A549 (cell line): ENCODE data around the gene NOSTRIN. TPM values are rescaled to one million over a fixed set of nuclear protein-coding genes. Genes with fewer than 3 reads are reported as not detected.

Source experiments
- ATAC-seq, 2 experiments: fragments of 200-7000 bp in 1 of 2; fragments of >200 bp in 1 of 2; cut with Nextera tagmentation in 1 of 2; cut with Tn5 transposase in 1 of 2; 3 replicates each; pipeline versions ENCODE4 v1.8.0 to v1.9.1; 2018 to 2020; ENCODE audit warnings: mild to moderate bottlenecking in 1 of 2, moderate library complexity in 1 of 2
- CTCF ChIA-PET: fragments of 300-600 bp; sonication (Branson Sonifier 250); formaldehyde crosslinking; extraction: SDS; loops from one replicate; lab custom pipeline; 2021; ENCODE audit warnings: antibody characterized with exemption, inconsistent platforms; lab: Yijun Ruan, JAX
- POLR2A ChIA-PET: fragments of 350-600 bp; formaldehyde crosslinking; extraction: SDS; loops from one replicate; lab custom pipeline; 2021; ENCODE audit warnings: antibody characterized with exemption, inconsistent platforms; lab: Yijun Ruan, JAX
- DNase-seq, 2 experiments: peaks; one replicate each; pipeline versions ENCODE4 v3.0.0 to v3.0.0-alpha.2; 2011 to 2016; ENCODE audit warnings: low read depth in 1 of 2, low spot score in 1 of 2
- FAIRE-seq: peaks from 2 replicates; lab custom pipeline; 2011; peaks lifted over from hg19 to GRCh38; lab: Jason Lieb, UNC
- H3K27ac ChIP-seq, 2 experiments: fragments of >200 bp; sonication (Bioruptor Twin); formaldehyde crosslinking; 3 replicates each; pipeline ENCODE4 v1.5.1; 2016 to 2017
- H3K4me1 ChIP-seq: fragments of >200 bp; sonication (Bioruptor Twin); formaldehyde crosslinking; 3 replicates; pipeline ENCODE4 v1.6.1; 2016
- H3K4me2 ChIP-seq: fragments of >200 bp; sonication (Bioruptor Twin); formaldehyde crosslinking; 3 replicates; pipeline ENCODE4 v1.6.1; 2016
- H3K4me3 ChIP-seq: fragments of >200 bp; sonication (Bioruptor Twin); formaldehyde crosslinking; 3 replicates; pipeline ENCODE4 v1.5.1; 2016
- H3K9me3 ChIP-seq: fragments of >200 bp; sonication (Bioruptor Twin); formaldehyde crosslinking; 3 replicates; pipeline ENCODE4 v1.6.1; 2016
- ATOH8 ChIP-seq: fragments of 250-450 bp; sonication (Bioruptor Pico); IDR thresholded peaks from 2 replicates; pipeline ENCODE4 v1.5.0; 2020; ENCODE audit warnings: low read depth, mild to moderate bottlenecking, moderate library complexity
- BHLHE40 ChIP-seq: IDR thresholded peaks from 2 replicates; pipeline ENCODE4 v1.6.1; 2012; ENCODE audit warnings: low read depth, low read length, inconsistent platforms
- CBX8 ChIP-seq: fragments of 200-600 bp; sonication (generic); IDR thresholded peaks from 2 replicates; pipeline ENCODE4 v1.6.1; 2016
- CEBPB ChIP-seq, 2 experiments: fragments of >200 bp in 1 of 2; sonication (Bioruptor Twin) in 1 of 2; formaldehyde crosslinking in 1 of 2; IDR thresholded peaks; 2 replicates each; pipeline ENCODE4 v1.6.1; 2012 to 2016
- EHF ChIP-seq: fragments of 250-450 bp; sonication (Bioruptor Pico); IDR thresholded peaks from 2 replicates; pipeline ENCODE4 v1.5.0; 2020; ENCODE audit warnings: mild to moderate bottlenecking
- ESRRA ChIP-seq: fragments of 150-350 bp; IDR thresholded peaks from 2 replicates; pipeline ENCODE4 v1.6.1; 2014; ENCODE audit warnings: mild to moderate bottlenecking, low read length, borderline replicate concordance
- FOSL2 ChIP-seq, 2 experiments: fragments of 450-650 bp in 1 of 2; fragments of >200 bp in 1 of 2; sonication (Bioruptor Twin) in 1 of 2; formaldehyde crosslinking; IDR thresholded peaks; 2 replicates each; pipeline versions ENCODE4 v1.5.0 to v1.6.1; 2016 to 2020; ENCODE audit warnings: mild to moderate bottlenecking in 1 of 2, moderate library complexity in 1 of 2
- GATA3 ChIP-seq: IDR thresholded peaks from 2 replicates; pipeline ENCODE4 v1.6.1; 2012; ENCODE audit warnings: borderline replicate concordance
- HES2 ChIP-seq: fragments of >200 bp; sonication (Bioruptor Twin); formaldehyde crosslinking; IDR thresholded peaks from 2 replicates; pipeline ENCODE4 v1.6.1; 2016
- HEYL ChIP-seq: fragments of 250-450 bp; sonication (Bioruptor Pico); IDR thresholded peaks from 2 replicates; pipeline ENCODE4 v1.8.0; 2021; ENCODE audit warnings: mild to moderate bottlenecking, moderate library complexity
- HOXA7 ChIP-seq: fragments of 250-450 bp; sonication (Bioruptor Pico); IDR thresholded peaks from 2 replicates; pipeline ENCODE4 v1.5.0; 2020; ENCODE audit warnings: mild to moderate bottlenecking, moderate library complexity
- HOXB13 ChIP-seq: fragments of 250-450 bp; sonication (Bioruptor Pico); IDR thresholded peaks from 2 replicates; pipeline ENCODE4 v1.5.0; 2020; ENCODE audit warnings: low read depth, mild to moderate bottlenecking, moderate library complexity
- JUN ChIP-seq, 2 experiments: fragments of >200 bp; sonication (Bioruptor Twin); formaldehyde crosslinking; IDR thresholded peaks; 2 replicates in 1 of 2; 3 replicates in 1 of 2; pipeline ENCODE4 v1.6.1; 2016 to 2017
- JUNB ChIP-seq: fragments of >200 bp; sonication (Bioruptor Twin); formaldehyde crosslinking; IDR thresholded peaks from 2 replicates; pipeline ENCODE4 v1.6.1; 2016
- KDM1A ChIP-seq: fragments of 200-600 bp; sonication (generic); IDR thresholded peaks from 2 replicates; pipeline ENCODE4 v1.6.1; 2016; ENCODE audit warnings: low read depth, mild to moderate bottlenecking
- KDM5A ChIP-seq: fragments of 200-600 bp; sonication (generic); IDR thresholded peaks from 2 replicates; pipeline ENCODE4 v1.6.1; 2016; ENCODE audit warnings: antibody characterized with exemption, mild to moderate bottlenecking
- MAZ ChIP-seq: fragments of 150-350 bp; IDR thresholded peaks from 2 replicates; pipeline ENCODE4 v1.6.1; 2014; ENCODE audit warnings: antibody characterized with exemption, low read depth, low read length, borderline replicate concordance
- NFE2L2 ChIP-seq: fragments of 150-350 bp; conservative IDR thresholded peaks from 2 replicates; pipeline ENCODE4 v1.6.1; 2014; ENCODE audit warnings: low read length
- NPAS2 ChIP-seq: fragments of 250-450 bp; sonication (Bioruptor Pico); IDR thresholded peaks from 2 replicates; pipeline ENCODE4 v1.8.0; 2022; ENCODE audit warnings: mild to moderate bottlenecking, moderate library complexity, borderline replicate concordance
- PHF8 ChIP-seq: fragments of 200-600 bp; sonication (generic); IDR thresholded peaks from 2 replicates; pipeline ENCODE4 v1.6.1; 2016; ENCODE audit warnings: low read depth, mild to moderate bottlenecking, antibody characterized with exemption, moderate library complexity, borderline replicate concordance
- POLR2AphosphoS2 ChIP-seq: conservative IDR thresholded peaks from 2 replicates; pipeline ENCODE4 v1.6.1; 2012; ENCODE audit warnings: low read length, improper control_type of control experiment, inconsistent platforms
- RARB ChIP-seq: fragments of 250-450 bp; sonication (Bioruptor Pico); IDR thresholded peaks from 2 replicates; pipeline ENCODE4 v1.8.0; 2021; ENCODE audit warnings: mild to moderate bottlenecking, moderate library complexity
- RNF2 ChIP-seq: fragments of 200-600 bp; sonication (generic); IDR thresholded peaks from 2 replicates; pipeline ENCODE4 v1.6.1; 2016; ENCODE audit warnings: low read depth, mild to moderate bottlenecking, antibody characterized with exemption, moderate library complexity, borderline replicate concordance
- SREBF2 ChIP-seq: fragments of 450-650 bp; IDR thresholded peaks from 2 replicates; pipeline ENCODE4 v1.6.1; 2014; ENCODE audit warnings: mild to moderate bottlenecking, moderate library complexity
- TP53 ChIP-seq: fragments of 250-450 bp; sonication (Bioruptor Pico); IDR thresholded peaks from 2 replicates; pipeline ENCODE4 v1.5.0; 2021; ENCODE audit warnings: mild to moderate bottlenecking, moderate library complexity
- ZFP36 ChIP-seq: fragments of 450-650 bp; IDR thresholded peaks from 2 replicates; pipeline ENCODE4 v1.6.1; 2014; ENCODE audit warnings: borderline replicate concordance; ENCODE audit not compliant: partially characterized antibody
- ZNF302 ChIP-seq: fragments of 250-450 bp; sonication (Bioruptor Pico); IDR thresholded peaks from 2 replicates; pipeline ENCODE4 v1.9.0; 2021; ENCODE audit warnings: inconsistent platforms, mild to moderate bottlenecking, moderate library complexity
- WGBS: methylation state at CpG from one replicate; pipeline ENCODE4 v1.1.6; 2017; ENCODE audit errors: missing lambda C conversion rate; 5-methylcytosine and 5-hydroxymethylcytosine counted together
- polyA plus RNA-seq, 4 experiments: library from polyadenylated mRNA; depleted of rRNA in 3 of 4; stranded (reverse); fragments of >200 nt; fragmentation: RNase III in 1 of 4; extraction: RNeasy Plus Mini Kit Qiagen cat#74134 plus additional on column Dnase treatment in 1 of 4; gene quantifications; 2 replicates in 3 of 4; 3 replicates in 1 of 4; pipeline ENCODE4 v1.2.3, GENCODE V29; 2011 to 2017
- TF ChIP-seq, protein P1 (sequence below): fragments of 200-600 bp; sonication (generic); IDR thresholded peaks from 2 replicates; pipeline ENCODE4 v1.6.1; 2016; ENCODE audit warnings: antibody characterized with exemption, mild to moderate bottlenecking, moderate library complexity
- TF ChIP-seq, protein P2 (sequence below): IDR thresholded peaks from 2 replicates; pipeline ENCODE4 v1.6.1; 2012; ENCODE audit warnings: low read depth, borderline replicate concordance
- TF ChIP-seq, protein P3 (sequence below): fragments of 250-450 bp; sonication (Bioruptor Pico); IDR thresholded peaks from 2 replicates; pipeline ENCODE4 v1.5.0; 2021; ENCODE audit warnings: mild to moderate bottlenecking, moderate library complexity, borderline replicate concordance

Gene NOSTRIN
- polyA plus RNA-seq, 2 of the 4 experiments (the other 2 are of a cell fraction), result 2.5 to 11.7 TPM

- H3K9me3 ChIP-seq, result no peaks in the 10 kb centered on the region
- FAIRE-seq, result no peak
- ChIA-PET POLR2A (no interaction called here), CTCF (no interaction called here)
- peak overlapping the region; percentile 77 for H3K4me2 ChIP-seq
- TF ChIP-seq ATOH8 (CRISPR knock-in tag) (no peak), ZNF302 (CRISPR knock-in tag) (no peak), KDM1A (no peak), HEYL (CRISPR knock-in tag) (no peak), MAZ (no peak), JUNB (no peak)
- WGBS, result 9% methylated on average over 3 of the region's 3 CpGs
- peaks cover 8% of the 10 kb centered on the region; the same call in 2 of the 3 replicates for H3K4me1 ChIP-seq
- DNase-seq, result no peak
- peak overlapping the region; percentile 61 to 81; a peak in 5 of 6 replicates for H3K27ac ChIP-seq
- peak overlapping the region; percentile 71 for H3K4me3 ChIP-seq
- ATAC-seq, result peak; percentile 7 to 29; a peak in 3 of 6 replicates
These were observed 87.2 kb downstream of the NOSTRIN start for GRCh38 chr2:168889635-168890005.

- H3K27ac ChIP-seq, result peak within 1 kb of the TSS; percentile 61 to 81; a peak in 5 of 6 replicates
- POLR2A ChIA-PET, result no interaction called here
- ATAC-seq (peak; percentile 100), FAIRE-seq (peak; percentile 36), DNase-seq (peak; percentile 89 to 93)
- CTCF ChIA-PET, result no interaction called here
- peak within 1 kb of the TSS; percentile 77 for H3K4me2 ChIP-seq
- 3% methylated on average over 32 of the region's 38 CpGs for WGBS
- peaks cover 8% of the 10 kb centered on the region; the same call in 2 of the 3 replicates for H3K4me1 ChIP-seq
- no peaks in the 10 kb centered on the region for H3K9me3 ChIP-seq
- peak within 1 kb of the TSS; percentile 71 for H3K4me3 ChIP-seq
- TF ChIP-seq RNF2 (no peak), CBX8 (no peak), BHLHE40 (no peak), NFE2L2 (no peak), HOXA7 (CRISPR knock-in tag) (no peak), CEBPB (IDR thresholded peaks at IDR 0.05) (no peak), TP53 (CRISPR knock-in tag) (no peak), ZNF302 (CRISPR knock-in tag) (no peak), PHF8 (peak; percentile 31; the same call in 1 of the 2 replicates), NPAS2 (CRISPR knock-in tag) (no peak), GATA3 (no peak), FOSL2 (IDR thresholded peaks at IDR 0.05) (no peak), FOSL2 (CRISPR knock-in tag; IDR thresholded peaks at IDR 0.05) (no peak), HES2 (no peak), EHF (no peak), MAZ (no peak), POLR2AphosphoS2 (no peak), SREBF2 (no peak), RARB (CRISPR knock-in tag) (no peak), KDM5A (peak; percentile 99), HOXB13 (CRISPR knock-in tag) (no peak), ZFP36 (no peak), ESRRA (no peak), JUN (IDR thresholded peaks at IDR 0.05) (peak in 1 of 2 experiments; percentile 65; a peak in 1 of 5 replicates)
- TF ChIP-seq, protein P1, sequence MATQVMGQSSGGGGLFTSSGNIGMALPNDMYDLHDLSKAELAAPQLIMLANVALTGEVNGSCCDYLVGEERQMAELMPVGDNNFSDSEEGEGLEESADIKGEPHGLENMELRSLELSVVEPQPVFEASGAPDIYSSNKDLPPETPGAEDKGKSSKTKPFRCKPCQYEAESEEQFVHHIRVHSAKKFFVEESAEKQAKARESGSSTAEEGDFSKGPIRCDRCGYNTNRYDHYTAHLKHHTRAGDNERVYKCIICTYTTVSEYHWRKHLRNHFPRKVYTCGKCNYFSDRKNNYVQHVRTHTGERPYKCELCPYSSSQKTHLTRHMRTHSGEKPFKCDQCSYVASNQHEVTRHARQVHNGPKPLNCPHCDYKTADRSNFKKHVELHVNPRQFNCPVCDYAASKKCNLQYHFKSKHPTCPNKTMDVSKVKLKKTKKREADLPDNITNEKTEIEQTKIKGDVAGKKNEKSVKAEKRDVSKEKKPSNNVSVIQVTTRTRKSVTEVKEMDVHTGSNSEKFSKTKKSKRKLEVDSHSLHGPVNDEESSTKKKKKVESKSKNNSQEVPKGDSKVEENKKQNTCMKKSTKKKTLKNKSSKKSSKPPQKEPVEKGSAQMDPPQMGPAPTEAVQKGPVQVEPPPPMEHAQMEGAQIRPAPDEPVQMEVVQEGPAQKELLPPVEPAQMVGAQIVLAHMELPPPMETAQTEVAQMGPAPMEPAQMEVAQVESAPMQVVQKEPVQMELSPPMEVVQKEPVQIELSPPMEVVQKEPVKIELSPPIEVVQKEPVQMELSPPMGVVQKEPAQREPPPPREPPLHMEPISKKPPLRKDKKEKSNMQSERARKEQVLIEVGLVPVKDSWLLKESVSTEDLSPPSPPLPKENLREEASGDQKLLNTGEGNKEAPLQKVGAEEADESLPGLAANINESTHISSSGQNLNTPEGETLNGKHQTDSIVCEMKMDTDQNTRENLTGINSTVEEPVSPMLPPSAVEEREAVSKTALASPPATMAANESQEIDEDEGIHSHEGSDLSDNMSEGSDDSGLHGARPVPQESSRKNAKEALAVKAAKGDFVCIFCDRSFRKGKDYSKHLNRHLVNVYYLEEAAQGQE, result peak; percentile 81
- TF ChIP-seq, protein P2, sequence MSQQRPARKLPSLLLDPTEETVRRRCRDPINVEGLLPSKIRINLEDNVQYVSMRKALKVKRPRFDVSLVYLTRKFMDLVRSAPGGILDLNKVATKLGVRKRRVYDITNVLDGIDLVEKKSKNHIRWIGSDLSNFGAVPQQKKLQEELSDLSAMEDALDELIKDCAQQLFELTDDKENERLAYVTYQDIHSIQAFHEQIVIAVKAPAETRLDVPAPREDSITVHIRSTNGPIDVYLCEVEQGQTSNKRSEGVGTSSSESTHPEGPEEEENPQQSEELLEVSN, result peak; percentile 60; the same call in 1 of the 2 replicates
- TF ChIP-seq, protein P3, sequence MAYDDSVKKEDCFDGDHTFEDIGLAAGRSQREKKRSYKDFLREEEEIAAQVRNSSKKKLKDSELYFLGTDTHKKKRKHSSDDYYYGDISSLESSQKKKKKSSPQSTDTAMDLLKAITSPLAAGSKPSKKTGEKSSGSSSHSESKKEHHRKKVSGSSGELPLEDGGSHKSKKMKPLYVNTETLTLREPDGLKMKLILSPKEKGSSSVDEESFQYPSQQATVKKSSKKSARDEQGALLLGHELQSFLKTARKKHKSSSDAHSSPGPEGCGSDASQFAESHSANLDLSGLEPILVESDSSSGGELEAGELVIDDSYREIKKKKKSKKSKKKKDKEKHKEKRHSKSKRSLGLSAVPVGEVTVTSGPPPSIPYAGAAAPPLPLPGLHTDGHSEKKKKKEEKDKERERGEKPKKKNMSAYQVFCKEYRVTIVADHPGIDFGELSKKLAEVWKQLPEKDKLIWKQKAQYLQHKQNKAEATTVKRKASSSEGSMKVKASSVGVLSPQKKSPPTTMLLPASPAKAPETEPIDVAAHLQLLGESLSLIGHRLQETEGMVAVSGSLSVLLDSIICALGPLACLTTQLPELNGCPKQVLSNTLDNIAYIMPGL (CRISPR knock-in tag), result no peak
These were observed 87.8 kb downstream of the NOSTRIN start, which contains the start of gene SPC25 for GRCh38 chr2:168890006-168890782. TSS of gene SPC25 (minus strand) at chr2:168890430. CDS start at chr2:168889519, 911 bp downstream.
